Ramos (cell line): ENCODE measurements around the gene EPS15.
"Not testable (repeated sequence)": the region's sequence is repeated elsewhere in the genome, so short reads cannot be mapped to it uniquely, and the experiment has no call there.

Source experiments
- in situ Hi-C: fragments of 300-500 bp; cut with MboI; formaldehyde crosslinking; loops from one replicate; pipeline ENCODE4 v1.14.3; 2022; ENCODE audit warnings: low sequenced_read_pairs; ENCODE audit not compliant: unreplicated experiment

EPS15 gene

GRCh38 chr1:51435878-51436277 is 83.2 kb downstream of the EPS15 start:
- in situ Hi-C loops: no loop called here

- in situ Hi-C loops: no loop called here
Observed at GRCh38 chr1:51433972-51434510, 85.0 kb downstream of the EPS15 start.

- in situ Hi-C loops: no loop called here
Observed at GRCh38 chr1:51433269-51433971, 85.6 kb downstream of the EPS15 start.

- in situ Hi-C loops: no loop called here
Observed at GRCh38 chr1:51432146-51432545, 86.9 kb downstream of the EPS15 start.

GRCh38 chr1:51427438-51427837 is 91.6 kb downstream of the EPS15 start:
- in situ Hi-C loops: no loop called here

- in situ Hi-C loops: no loop called here
Observed at GRCh38 chr1:51425955-51426354, 93.1 kb downstream of the EPS15 start.

- in situ Hi-C loops: no loop called here
Observed at GRCh38 chr1:51425273-51425672, 93.8 kb downstream of the EPS15 start.

- in situ Hi-C loops: no loop called here
Observed at GRCh38 chr1:51423073-51423821, 95.8 kb downstream of the EPS15 start.

GRCh38 chr1:51422367-51423072 is 96.5 kb downstream of the EPS15 start:
- in situ Hi-C loops: no loop called here

GRCh38 chr1:51421964-51422363 is 97.1 kb downstream of the EPS15 start:
- in situ Hi-C loops: no loop called here

GRCh38 chr1:51420867-51421627 is 98.0 kb downstream of the EPS15 start:
- in situ Hi-C loops: no loop called here

GRCh38 chr1:51418384-51418959 is 100.6 kb downstream of the EPS15 start:
- in situ Hi-C loops: no loop called here

- in situ Hi-C loops: no loop called here
Observed at GRCh38 chr1:51417496-51418383, 101.3 kb downstream of the EPS15 start.

GRCh38 chr1:51416910-51417309 is 102.2 kb downstream of the EPS15 start:
- in situ Hi-C loops: no loop called here

GRCh38 chr1:51415963-51416362 is 103.1 kb downstream of the EPS15 start:
- in situ Hi-C loops: no loop called here

GRCh38 chr1:51414811-51415210 is 104.3 kb downstream of the EPS15 start:
- in situ Hi-C loops: no loop called here

- in situ Hi-C loops: not testable (repeated sequence)
Observed at GRCh38 chr1:51411820-51412219, 107.2 kb downstream of the EPS15 start.

GRCh38 chr1:51410568-51411460 is 108.3 kb downstream of the EPS15 start:
- in situ Hi-C loops: no loop called here
